HFF-Myc (cell line): ENCODE results near the gene CDCA4.

ENCODE experiments used
- DNase-seq: peaks from one replicate; pipeline ENCODE4 v3.0.0-alpha.2; 2011; ENCODE audit warnings: low read depth; ENCODE audit errors: extremely low read depth
- H3K4me3 ChIP-seq: replicated peaks from 2 replicates; pipeline ENCODE4 v1.5.1; 2011; ENCODE audit warnings: low read depth, mild to moderate bottlenecking, control low read depth, low read length
- CTCF ChIP-seq: IDR thresholded peaks from 2 replicates; pipeline ENCODE4 v1.5.1; 2012; ENCODE audit warnings: mild to moderate bottlenecking, low read depth, low read length, control low read depth; ENCODE audit errors: missing control alignments

The CDCA4 gene

GRCh38 chr14:105015905-105016304, 5.0 kb downstream of the CDCA4 start:
- TF ChIP-seq CTCF: no peak
- no peak for DNase-seq
- H3K4me3 ChIP-seq: no peak overlapping the region

- no peak overlapping the region for H3K4me3 ChIP-seq
- DNase-seq: no peak
Measured at GRCh38 chr14:105015242-105015641, 5.6 kb downstream of the CDCA4 start.

GRCh38 chr14:105014631-105015030, 6.3 kb downstream of the CDCA4 start:
- no peak for DNase-seq
- no peak for TF ChIP-seq CTCF
- H3K4me3 ChIP-seq: no peak overlapping the region

More at GRCh38 chr14:105015242-105015641, 5.6 kb downstream of the CDCA4 start:
- TF ChIP-seq CTCF: no peak

DNA sequence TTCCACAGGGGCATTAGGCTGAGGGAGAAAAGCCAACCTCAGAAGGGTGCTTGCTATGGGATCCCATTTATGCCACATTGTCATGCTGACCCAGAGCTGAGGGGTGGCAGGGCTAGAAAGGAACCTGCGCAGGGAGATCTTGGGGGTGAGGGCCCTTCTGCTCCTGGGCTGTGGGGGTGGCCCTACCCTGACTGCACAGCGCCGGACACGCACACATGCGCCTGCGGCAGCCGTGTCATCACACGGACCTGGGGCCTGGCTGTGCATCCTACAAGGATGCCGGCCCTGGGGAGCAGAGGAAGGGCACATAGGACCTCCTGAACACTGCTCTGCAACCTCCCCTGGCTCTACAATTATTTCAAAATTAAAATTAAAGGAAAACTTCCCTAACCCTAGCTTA, 6.9 kb downstream of the CDCA4 start:
- no peak for TF ChIP-seq CTCF
- DNase-seq: no peak
- H3K4me3 ChIP-seq: no peak overlapping the region

DNA sequence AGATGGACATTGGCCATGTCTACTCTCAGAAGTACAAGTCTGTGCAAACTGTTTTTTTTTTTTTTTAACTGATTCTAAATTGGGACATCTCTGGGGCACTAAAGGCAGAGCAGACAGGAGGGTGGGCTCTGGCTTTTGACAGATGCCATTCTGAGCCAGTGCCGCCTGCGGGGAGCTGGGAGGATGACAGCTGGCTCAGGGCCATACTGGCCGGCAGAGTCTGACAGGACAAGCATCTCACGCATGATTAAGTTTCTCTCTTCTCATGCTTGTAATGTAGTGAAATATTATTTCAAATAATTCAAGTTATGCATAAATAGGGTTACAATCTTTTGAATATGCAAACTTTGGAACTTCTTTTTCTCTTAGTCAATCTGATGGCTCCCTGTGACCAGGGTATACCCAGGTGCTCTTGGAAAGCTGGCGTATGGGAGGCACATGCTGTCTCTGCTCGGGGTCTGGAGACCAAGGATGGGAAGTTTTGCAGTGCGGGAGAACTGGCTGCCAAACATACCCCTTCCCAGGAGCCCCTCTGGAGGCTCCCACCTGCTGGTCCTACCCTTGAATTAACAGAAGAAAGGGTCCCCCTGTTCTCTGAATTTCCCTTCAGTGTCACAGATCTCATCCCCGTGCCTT, 7.6 kb downstream of the CDCA4 start:
- no peak for TF ChIP-seq CTCF
- H3K4me3 ChIP-seq: no peak overlapping the region
- DNase-seq: no peak

DNA sequence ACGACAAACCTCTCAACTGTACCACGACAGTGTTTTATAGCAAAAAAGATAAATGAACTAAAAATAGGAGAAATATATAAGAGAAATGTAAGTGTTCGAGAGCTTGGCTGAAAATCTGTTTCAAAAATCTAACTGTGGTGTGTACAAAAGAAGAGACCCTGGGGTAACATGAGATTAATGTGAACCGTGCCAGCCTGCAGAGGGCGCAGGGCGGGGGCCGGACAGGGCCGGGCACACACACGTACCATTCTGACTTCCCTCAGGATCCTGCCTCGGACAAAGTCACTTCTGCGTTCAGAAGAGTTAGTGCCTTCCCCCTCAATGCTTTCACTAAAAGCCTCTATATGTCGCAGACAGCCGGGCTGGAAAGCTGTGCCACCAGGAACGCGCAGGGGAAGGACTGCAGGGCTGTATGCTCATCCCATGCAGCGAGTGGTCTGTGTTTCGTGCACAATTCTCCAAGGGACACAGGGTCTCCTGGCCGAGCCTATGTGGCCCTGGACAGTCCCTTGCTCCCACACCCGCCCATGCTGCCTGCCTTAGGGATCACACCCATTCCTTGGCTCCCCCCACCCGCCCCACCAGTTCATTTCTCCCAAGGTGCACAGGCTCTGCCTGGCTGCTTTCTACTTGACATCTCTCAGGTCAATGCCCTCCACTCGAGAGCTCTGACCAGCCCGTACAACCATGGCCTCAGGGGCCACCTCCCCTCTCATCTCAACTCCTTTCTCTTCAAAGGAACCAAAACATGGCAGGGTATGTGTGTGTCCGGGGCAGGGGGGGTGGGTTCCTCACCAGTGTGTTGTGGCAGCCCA, 8.5 kb downstream of the CDCA4 start:
- peak; percentile 23 for TF ChIP-seq CTCF

More for the DNA sequence above, 8.5 kb downstream of the CDCA4 start:
- no peak overlapping the region for H3K4me3 ChIP-seq
- no peak for DNase-seq
